Upper lobe of left lung (tissue), 4 donors: ENCODE measurements around the gene PRIM2.
"Not testable (repeated sequence)": the region's sequence is repeated elsewhere in the genome, so short reads cannot be mapped to it uniquely, and the experiment has no call there.

Source experiments
- CTCF ChIP-seq, 6 experiments: fragments of 450-650 bp in 4 of 6; fragments of 200-600 bp in 2 of 6; sonication (generic) in 2 of 6; IDR thresholded peaks; one replicate each; pipeline ENCODE4 v1.5.1; 2016 to 2019; ENCODE audit warnings: antibody characterized with exemption in 6 of 6
- EP300 ChIP-seq, 4 donors: sonication (generic); formaldehyde crosslinking; IDR thresholded peaks; one replicate each; pipeline ENCODE4 v1.5.1; 2017; ENCODE audit warnings: antibody characterized with exemption in 4 of 4, control low read depth in 2 of 4
- POLR2A ChIP-seq, 4 donors: fragments of 450-650 bp; IDR thresholded peaks; one replicate each; pipeline ENCODE4 v1.5.1; 2016 to 2017; ENCODE audit warnings: antibody characterized with exemption in 4 of 4, mild to moderate bottlenecking in 2 of 4
- POLR2AphosphoS5 ChIP-seq, 2 donors: sonication (generic); formaldehyde crosslinking; IDR thresholded peaks; one replicate each; pipeline ENCODE4 v1.5.1; 2017; ENCODE audit warnings: antibody characterized with exemption in 2 of 2

GRCh38 chr6:57519198-57519597 lies 201.8 kb downstream of the PRIM2 start:
- TF ChIP-seq CTCF, POLR2A, EP300, POLR2AphosphoS5 (IDR thresholded peaks at IDR 0.05): not testable (repeated sequence)
